Heart right ventricle (tissue), 16 donors: ENCODE data around the gene ARMH3. TPM values are rescaled to one million over a fixed set of nuclear protein-coding genes. Genes with fewer than 3 reads are reported as not detected.

Experiments
- ATAC-seq, 8 donors: fragments of 200-7000 bp; cut with Tn5 transposase; one replicate each; pipeline ENCODE4 v1.9.1; 2020; ENCODE audit warnings: mild to moderate bottlenecking in 8 of 8, moderate library complexity in 8 of 8, moderate number of reproducible peaks in 1 of 8
- DNase-seq, 2 donors: peaks; one replicate each; pipeline ENCODE4 v3.0.0-alpha.2; 2020
- H3K27ac ChIP-seq, 10 donors: fragments of 200-600 bp; sonication (generic) in 2 of 10; one replicate each; pipeline versions ENCODE4 v1.5.0 to v1.8.0; 2020 to 2022; ENCODE audit warnings: mild to moderate bottlenecking in 3 of 10
- H3K27me3 ChIP-seq, 7 donors: fragments of 200-600 bp; one replicate each; pipeline ENCODE4 v1.8.0; 2021 to 2022; ENCODE audit warnings: mild to moderate bottlenecking in 2 of 7
- H3K36me3 ChIP-seq, 9 donors: fragments of 200-600 bp; sonication (generic) in 1 of 9; one replicate each; pipeline versions ENCODE4 v1.5.0 to v1.8.0; 2020 to 2022; ENCODE audit warnings: mild to moderate bottlenecking in 2 of 9
- H3K4me1 ChIP-seq, 9 donors: fragments of 200-600 bp; sonication (generic) in 1 of 9; one replicate each; pipeline versions ENCODE4 v1.5.0 to v1.8.0; 2020 to 2022; ENCODE audit warnings: mild to moderate bottlenecking in 4 of 9
- H3K4me3 ChIP-seq, 10 donors: fragments of 200-600 bp; sonication (generic) in 2 of 10; one replicate each; pipeline versions ENCODE4 v1.5.0 to v1.8.0; 2020 to 2022; ENCODE audit warnings: mild to moderate bottlenecking in 7 of 10, moderate library complexity in 2 of 10
- H3K9me3 ChIP-seq, 11 donors: fragments of 200-600 bp in 10 of 11; sonication (generic) in 2 of 11; one replicate each; pipeline versions ENCODE4 v1.5.0 to v1.8.0; 2013 to 2022; ENCODE audit warnings: mild to moderate bottlenecking in 2 of 11, control low read depth in 1 of 11, moderate library complexity in 1 of 11
- WGBS, 2 donors: extraction: QIAGEN DNeasy Blood & Tissue Kit; methylation state at CpG; one replicate each; pipeline ENCODE4 v1.1.7; 2013; ENCODE audit warnings: inconsistent platforms in 1 of 2; 5-methylcytosine and 5-hydroxymethylcytosine counted together
- intact Hi-C, 10 donors: fragments of 100-400 bp; cut with DNase I; formaldehyde crosslinking; loops; one replicate each; pipeline versions ENCODE4 v1.11.1 to v1.14.2; 2022
- polyA plus RNA-seq, 2 donors: library from polyadenylated mRNA; stranded (reverse); fragments of 200-250 nt; gene quantifications; one replicate each; pipeline ENCODE4 v1.2.3, GENCODE V29; 2013
- total RNA-seq, 10 donors: library from RNA; stranded (reverse); fragmentation: NEBNext Ultra II Directional in 3 of 10; extraction: Animal tissue kit (Norgen Biotek cat#: 25700) in 3 of 10; gene quantifications; one replicate each; pipeline versions ENCODE4 v1.2.1 to v1.2.4, GENCODE V29; 2021 to 2023
- TF ChIP-seq, protein P1 (sequence below), 9 donors: fragments of 200-600 bp; sonication (generic) in 2 of 9; IDR thresholded peaks; one replicate each; pipeline versions ENCODE4 v1.5.0 to v1.8.0; 2021 to 2022; ENCODE audit warnings: antibody characterized with exemption in 9 of 9, mild to moderate bottlenecking in 5 of 9, moderate library complexity in 1 of 9
- donor health status: Arrhythmogenic right ventricular cardiomyopathy.
- donor health status: ischemic (EF 13 %, LVEDD 7.1; RV severe dilation, severe dysfunction).
- donor health status: healthy with polysubstance abuse.
- donor health status: DM: no; HTN: yes; CAD: no.
- donor health status: DM: no; HTN: no; CAD: no.
- donor health status: ischemic (EF 25% LVEDD 6.9; RV normal size, moderate dysfunction).
- donor health status: ischemic (EF 25% LVEDD 5.7; RV mildly dilated, moderate dysfunction).
- donor health status: healthy.
- donor health status: DM: yes; HTN: yes; CAD: no.
- donor health status: Ischemic cardiomyopathy.
- donor health status: ischemic (EF 35%, LVEDD 5.7; RV mildly dilated, moderate dysfunction).
- donor health status: nonischemic (EF 11% LVEDD 7.7; RV severe dilation, severe dysfunction).
- donor health status: DM: yes; HTN: yes; CAD: no.
- donor health status: PGD.
- donor health status: ischemic (EF 29% LVEDD 5.4; RV normal size, mild dysfunction).
- donor health status: nonischemic (EF 23%, LVEDD 6.1; RV moderate dilation, normal function).

The ARMH3 gene
- total and polyA plus RNA-seq, 12 donors: 24.1 to 96.8 (median 54.1) TPM

DNA sequence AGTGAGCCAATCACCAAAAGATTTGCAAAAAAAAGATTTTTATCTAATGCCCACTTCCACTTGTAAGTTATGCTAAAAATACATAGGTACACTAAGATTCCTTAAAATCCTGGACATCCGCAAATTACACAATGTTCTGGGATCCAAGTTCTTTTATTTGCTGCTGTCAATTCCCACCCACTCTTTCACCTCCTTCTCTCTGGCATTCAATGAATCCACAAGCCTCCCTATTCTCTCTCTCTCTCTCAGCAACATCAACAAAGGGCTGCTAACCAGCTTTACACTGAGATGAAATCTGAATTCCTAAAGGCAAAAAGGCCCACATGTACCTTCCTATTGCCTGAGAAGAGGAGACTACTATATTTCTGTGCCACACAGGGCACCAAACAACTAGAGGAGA, 99.9 kb downstream of the ARMH3 start:
- no peak overlapping the region for H3K4me3 ChIP-seq
- H3K9me3 ChIP-seq: peaks cover 0 to 3% (median 0%) of the 10 kb centered on the region in 11 donors
- no peaks in the 10 kb centered on the region for H3K27me3 ChIP-seq
- H3K27ac ChIP-seq: no peak overlapping the region
- TF ChIP-seq, protein P1, sequence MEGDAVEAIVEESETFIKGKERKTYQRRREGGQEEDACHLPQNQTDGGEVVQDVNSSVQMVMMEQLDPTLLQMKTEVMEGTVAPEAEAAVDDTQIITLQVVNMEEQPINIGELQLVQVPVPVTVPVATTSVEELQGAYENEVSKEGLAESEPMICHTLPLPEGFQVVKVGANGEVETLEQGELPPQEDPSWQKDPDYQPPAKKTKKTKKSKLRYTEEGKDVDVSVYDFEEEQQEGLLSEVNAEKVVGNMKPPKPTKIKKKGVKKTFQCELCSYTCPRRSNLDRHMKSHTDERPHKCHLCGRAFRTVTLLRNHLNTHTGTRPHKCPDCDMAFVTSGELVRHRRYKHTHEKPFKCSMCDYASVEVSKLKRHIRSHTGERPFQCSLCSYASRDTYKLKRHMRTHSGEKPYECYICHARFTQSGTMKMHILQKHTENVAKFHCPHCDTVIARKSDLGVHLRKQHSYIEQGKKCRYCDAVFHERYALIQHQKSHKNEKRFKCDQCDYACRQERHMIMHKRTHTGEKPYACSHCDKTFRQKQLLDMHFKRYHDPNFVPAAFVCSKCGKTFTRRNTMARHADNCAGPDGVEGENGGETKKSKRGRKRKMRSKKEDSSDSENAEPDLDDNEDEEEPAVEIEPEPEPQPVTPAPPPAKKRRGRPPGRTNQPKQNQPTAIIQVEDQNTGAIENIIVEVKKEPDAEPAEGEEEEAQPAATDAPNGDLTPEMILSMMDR (IDR thresholded peaks at IDR 0.05): no peak
- ATAC-seq: no peak
- peaks cover 0 to 27% (median 9%) of the 10 kb centered on the region in 9 donors for H3K4me1 ChIP-seq
- 91 to 95% methylated on average over 1 of the region's 1 CpG for WGBS, 2 donors
- intact Hi-C loops: loop anchor here in 1 of 10 donors (2.0 kb wide), 1 partner anchor 51 kb away; no protein-coding TSS in a partner anchor
- H3K36me3 ChIP-seq: peaks cover 0 to 74% (median 5%) of the 10 kb centered on the region in 9 donors
- no peak for DNase-seq

DNA sequence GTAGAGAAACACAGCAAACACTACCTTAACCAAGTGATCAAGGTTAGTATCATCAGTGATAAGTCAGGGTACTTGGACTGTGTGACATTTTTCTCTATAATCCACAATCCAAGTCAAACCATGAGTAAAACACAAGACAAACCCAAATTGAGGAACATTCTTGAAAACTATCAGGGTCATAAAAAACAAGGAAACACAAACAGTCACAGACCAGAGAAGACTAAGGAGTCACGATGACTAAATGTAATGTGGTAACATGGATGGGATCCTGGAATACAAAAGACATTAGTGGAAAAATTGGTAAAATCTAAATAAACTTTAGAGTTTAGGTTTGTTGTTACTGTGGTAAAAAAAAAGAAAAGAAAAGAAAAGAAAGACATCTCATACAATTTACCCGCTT, 103.8 kb downstream of the ARMH3 start:
- Histone ChIP-seq H3K36me3 (peaks cover 0 to 91% (median 12%) of the 10 kb centered on the region in 9 donors), H3K4me3 (no peak overlapping the region), H3K4me1 (peaks cover 0 to 12% (median 0%) of the 10 kb centered on the region in 9 donors), H3K27ac (no peak overlapping the region), H3K27me3 (no peaks in the 10 kb centered on the region), H3K9me3 (peaks cover 0 to 32% (median 13%) of the 10 kb centered on the region in 11 donors)
- TF ChIP-seq, protein P1 (IDR thresholded peaks at IDR 0.05): no peak
- DNase-seq: no peak
- ATAC-seq: no peak
- 96% methylated on average over 2 of the region's 2 CpGs for WGBS, 2 donors
- intact Hi-C loops: no loop called here

DNA sequence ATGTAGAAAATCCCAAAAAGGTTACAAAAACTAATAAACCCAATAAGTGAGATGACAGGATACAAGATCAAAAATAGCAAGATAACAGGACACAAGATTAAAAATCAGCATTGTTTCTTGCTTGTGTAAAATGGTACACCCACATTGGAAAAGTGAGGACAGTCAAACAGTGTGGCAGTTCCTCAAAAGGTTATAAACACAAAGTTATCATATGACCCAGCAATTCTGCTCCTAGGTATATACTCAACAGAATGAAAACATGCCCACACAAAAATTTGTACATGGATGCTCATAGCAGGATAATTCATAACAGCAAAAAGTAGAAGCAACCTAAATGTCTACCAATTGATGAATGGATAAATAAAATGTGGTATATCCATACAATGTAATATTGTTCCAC, 105.8 kb downstream of the ARMH3 start:
- Histone ChIP-seq H3K27me3 (no peaks in the 10 kb centered on the region), H3K4me3 (no peak overlapping the region), H3K4me1 (peaks cover 0 to 12% (median 0%) of the 10 kb centered on the region in 9 donors), H3K36me3 (peaks cover 0 to 84% (median 12%) of the 10 kb centered on the region in 9 donors), H3K27ac (no peak overlapping the region), H3K9me3 (peaks cover 0 to 36% (median 13%) of the 10 kb centered on the region in 11 donors)
- DNase-seq (no peak), ATAC-seq (no peak)
- TF ChIP-seq, protein P1 (IDR thresholded peaks at IDR 0.05): no peak
- intact Hi-C loops: no loop called here

DNA sequence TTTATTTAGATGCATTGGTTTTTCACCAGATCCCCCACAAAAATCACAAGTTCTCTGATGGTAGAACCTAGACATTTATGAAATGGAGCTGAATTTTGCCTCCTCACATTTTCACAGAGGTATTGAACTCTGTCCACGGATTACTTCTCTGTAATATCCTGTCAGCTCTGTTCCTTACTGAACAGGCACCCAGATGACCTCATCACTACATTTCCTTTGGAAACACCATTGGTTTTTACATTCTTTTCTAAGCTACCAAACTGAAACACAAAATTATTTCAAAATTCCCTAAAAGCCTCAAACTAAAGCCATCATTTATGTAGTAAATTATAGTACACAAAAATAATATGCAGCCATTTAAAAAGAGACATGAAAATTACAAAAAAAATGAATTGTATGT, 114.1 kb downstream of the ARMH3 start:
- whole genome bisulfite sequencing, 2 donors: 24 to 55% methylated on average over 1 of the region's 1 CpG
- Histone ChIP-seq H3K27ac (peak overlapping the region in 3 of 10 donors; percentile 31 to 88 (median 88)), H3K36me3 (peaks cover 0 to 28% (median 0%) of the 10 kb centered on the region in 9 donors), H3K9me3 (peaks cover 0 to 2% (median 0%) of the 10 kb centered on the region in 11 donors), H3K27me3 (no peaks in the 10 kb centered on the region), H3K4me3 (no peak overlapping the region), H3K4me1 (peaks cover 14 to 61% (median 46%) of the 10 kb centered on the region in 9 donors)
- TF ChIP-seq, protein P1 (IDR thresholded peaks at IDR 0.05): no peak
- DNase-seq (no peak), ATAC-seq (no peak)
- intact Hi-C loops: no loop called here
